IPS DF 19.7 (cell line): ENCODE measurements around the gene TMEM151B.

Experiments
- DNase-seq: peaks from one replicate; pipeline ENCODE4 v3.0.0-alpha.2; 2013; ENCODE audit warnings: low read depth, low spot score

The TMEM151B gene

DNA sequence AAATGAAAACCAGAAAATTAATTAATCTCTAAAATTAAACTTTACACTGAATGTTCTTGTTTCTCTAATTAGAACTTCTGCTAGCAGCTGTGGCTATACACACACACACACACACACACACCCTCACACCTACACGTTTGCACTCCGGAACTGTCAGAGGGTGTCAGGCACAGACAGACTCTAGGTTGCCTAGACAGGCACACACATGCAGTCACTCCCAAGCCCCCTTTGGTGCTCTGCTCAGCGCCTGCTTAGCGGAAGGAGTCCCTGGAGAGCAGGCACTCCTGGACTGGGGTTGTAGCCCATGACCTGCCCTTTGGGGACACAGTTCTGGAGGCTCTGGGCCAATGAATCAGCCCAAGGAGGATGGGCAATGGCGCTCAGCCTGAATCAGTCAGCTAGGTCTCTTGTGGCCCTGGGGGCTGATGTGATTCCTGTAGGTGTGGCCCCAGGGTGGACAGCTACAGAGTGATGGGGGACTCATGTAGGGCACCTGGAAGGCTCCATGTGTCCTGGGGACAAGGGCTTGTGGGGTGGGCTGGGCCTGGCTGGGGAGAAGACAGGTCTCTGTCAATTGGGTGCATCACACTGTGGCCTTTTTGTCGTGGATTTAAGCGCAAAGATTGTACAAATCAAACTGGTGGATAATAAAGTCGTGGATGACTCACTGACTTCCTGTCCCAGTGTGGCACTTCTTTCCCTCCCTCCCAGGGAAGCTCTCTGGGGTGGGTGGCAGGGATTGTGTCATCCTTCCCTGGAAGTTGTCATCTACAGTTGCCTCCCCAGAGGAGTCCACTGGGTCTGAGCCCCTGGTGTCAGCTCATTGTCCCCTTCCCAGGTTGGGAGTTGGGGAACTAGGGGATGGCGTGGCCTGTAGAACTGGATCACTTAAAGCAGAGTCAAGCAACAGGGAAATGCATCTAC lies 8.8 kb downstream of the TMEM151B start:
- no peak for DNase-seq

DNA sequence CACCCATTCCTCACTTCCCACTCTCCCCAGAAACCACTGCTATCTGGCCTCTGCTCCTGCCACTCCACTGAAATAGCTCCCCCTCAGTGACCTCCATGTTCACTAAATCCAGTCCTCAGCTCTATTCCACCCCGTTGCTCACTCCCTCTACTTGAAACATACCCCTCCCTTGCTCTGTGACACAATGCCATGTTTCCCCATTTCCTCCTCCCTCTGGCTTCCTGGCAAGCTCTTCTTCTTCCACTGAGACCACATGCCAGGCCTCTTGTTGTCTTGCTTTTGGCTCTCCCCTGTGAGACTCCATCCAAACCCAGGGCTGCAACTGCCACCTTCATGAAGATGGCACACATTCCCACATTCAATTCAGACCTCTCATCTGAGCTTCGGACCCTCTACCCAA lies 13.9 kb downstream of the TMEM151B start:
- no peak for DNase-seq

DNA sequence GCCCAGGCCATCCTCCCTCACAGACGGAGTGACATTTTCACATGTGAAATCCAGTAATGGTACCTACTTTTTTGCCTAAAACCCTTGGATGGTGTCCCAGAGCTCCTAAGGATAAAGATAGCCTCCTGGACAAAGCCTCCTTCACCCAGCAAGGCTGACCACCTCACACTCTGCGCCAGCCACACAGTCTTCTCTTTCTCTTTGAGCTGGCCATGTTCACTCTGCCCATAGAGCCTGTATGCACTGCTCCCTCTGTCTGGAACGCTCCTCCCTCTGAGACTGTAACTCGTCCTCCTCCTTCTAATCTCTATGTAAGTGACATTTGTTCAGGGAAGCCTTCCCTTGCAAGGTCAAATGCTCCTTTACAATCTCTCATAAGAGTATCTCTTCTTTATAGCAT lies 14.6 kb downstream of the TMEM151B start:
- no peak for DNase-seq

DNA sequence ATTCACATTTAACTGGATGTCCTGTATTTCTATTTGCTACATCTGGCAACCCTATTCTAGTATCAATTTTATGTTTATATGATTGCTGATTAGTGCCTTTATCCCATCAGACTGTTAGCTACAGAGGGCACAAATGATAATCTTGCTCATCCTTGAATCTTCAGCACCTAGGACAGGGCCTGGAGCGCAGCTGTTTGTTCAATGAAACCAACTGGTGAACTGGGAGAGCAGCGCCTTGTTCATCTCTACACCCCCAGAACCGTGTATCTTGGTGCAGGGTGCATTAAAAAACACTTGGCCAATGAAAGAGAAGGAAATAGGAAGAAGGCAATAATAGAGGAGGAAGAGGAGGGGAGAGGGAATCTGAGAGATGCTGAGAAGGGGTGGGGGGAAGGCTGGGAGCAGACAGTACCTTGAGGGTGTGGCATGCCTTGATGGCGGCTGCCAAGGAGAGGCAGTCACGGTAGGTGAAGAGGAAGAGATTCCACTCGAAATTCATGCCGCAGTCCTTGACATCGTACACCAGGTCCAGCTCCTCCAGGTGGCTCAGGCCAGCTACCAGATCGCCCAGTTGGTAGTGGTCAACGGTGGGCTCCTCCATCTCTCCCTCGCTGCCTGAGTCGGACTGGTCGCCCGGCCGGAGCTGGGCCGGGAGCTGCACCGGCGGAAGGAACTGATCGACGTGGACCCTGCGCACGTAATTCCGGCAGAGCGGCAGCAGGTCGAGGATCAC lies 15.5 kb downstream of the TMEM151B start:
- DNase-seq: no peak

DNA sequence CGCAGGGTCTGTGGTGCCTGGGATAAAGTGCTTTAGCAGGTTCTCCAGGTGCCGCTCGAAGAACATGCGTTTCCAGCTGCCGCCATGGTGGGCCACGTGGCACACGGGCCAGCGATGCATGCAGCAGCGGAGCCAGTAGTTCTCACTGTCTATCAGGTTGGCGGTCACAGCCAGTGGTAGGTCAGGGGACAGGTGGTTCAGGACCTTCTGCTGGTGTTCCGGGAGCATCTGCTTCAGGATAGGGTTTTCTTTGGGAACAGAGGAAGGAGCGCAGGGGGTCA lies 16.0 kb downstream of the TMEM151B start:
- DNase-seq: no peak

DNA sequence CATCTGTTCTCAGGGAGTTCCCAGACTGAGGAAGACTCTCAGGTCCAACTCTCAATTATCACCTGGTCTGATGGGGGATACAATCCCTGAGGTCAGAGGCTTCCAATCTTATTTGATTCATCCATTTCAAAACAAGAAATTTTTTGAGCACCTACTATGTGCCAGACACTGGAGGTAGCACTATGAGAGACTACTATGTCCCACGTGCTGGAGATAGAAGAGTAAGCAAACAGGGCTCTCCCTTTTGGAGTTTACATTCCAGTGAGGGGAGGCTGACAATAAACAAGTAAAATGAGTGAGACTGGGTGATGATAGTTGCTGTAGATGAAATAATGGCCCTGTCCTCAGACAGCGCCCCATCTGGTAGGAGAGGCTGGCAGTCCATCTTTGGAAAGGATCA lies 16.5 kb downstream of the TMEM151B start:
- DNase-seq: no peak

DNA sequence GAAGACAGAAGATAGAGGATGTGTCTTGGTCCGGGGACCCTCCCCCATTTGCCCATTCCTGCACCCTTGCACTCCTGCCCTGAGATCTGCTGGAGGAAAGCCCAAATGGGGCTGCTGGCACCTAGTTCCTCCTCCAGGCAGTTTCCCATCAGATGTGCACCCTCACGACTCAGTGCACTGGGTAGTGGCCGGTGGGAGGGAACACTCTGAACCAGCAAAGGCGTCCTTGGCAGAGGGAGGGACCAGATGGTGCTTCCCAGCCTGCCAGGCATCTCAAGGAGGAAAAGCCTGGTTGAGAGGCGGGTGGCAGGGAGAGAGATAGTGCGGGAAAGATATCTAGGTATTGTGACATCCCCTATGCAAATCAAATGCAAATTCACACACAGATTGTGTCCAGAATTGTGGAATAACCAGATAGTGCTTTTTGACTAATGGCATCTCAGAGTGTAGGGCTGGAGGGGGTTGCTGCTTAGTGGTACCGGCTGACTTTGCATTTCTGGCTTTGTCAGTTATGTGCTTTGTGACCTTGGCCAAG lies 19.5 kb downstream of the TMEM151B start:
- no peak for DNase-seq

DNA sequence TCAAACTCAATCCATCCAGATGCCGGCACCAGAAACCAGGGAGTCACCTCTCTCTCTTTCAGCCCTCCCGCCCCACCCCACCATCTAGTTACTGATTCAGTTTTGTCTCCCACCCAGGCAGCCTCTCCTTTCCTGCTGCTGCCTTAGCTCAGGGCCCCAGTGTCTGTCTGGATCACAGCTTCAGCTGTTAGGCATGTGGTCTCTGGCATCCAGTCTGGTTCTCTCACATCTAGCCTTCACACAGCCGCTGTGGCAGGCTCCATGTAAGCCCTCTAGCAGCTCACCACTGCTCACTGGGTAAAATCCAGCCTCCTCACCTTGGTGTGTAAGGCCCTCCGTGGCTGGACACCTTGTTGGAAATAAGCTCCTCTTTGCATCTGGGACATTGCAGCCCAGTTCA lies 21.6 kb downstream of the TMEM151B start:
- no peak for DNase-seq

DNA sequence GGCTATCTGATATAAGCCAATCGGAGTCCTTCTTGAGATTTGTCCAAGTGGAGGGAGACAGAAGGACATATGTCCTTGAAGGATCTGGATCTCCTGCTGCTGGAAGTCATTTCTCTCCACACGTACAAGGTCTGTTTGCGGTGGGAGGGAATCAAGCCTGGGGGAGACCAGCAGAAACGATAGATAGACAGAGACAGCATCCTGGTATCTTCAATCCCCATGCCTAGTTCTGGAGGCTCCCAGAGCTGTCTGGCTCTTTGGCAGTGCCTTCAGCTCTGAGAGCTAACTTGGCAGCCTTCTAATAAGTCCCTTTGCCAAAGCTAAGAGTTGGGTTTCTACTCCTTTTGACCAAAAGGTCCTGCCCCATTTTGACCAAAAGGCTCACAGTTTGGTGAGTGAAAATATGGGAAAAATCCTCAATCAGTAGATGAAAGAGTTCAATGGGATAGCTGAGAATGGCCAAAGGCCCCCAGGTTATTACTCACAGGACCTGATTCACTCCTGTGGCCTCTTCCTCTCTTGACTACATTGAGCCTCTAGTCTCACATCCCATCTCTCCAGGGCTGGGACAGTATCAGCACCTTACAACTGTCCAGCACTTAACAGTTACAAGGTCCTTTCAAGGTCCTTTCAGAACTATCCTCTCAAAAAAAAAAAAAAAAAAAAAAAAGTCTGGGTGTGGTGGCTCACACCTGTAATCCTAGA lies 22.6 kb downstream of the TMEM151B start:
- no peak for DNase-seq

DNA sequence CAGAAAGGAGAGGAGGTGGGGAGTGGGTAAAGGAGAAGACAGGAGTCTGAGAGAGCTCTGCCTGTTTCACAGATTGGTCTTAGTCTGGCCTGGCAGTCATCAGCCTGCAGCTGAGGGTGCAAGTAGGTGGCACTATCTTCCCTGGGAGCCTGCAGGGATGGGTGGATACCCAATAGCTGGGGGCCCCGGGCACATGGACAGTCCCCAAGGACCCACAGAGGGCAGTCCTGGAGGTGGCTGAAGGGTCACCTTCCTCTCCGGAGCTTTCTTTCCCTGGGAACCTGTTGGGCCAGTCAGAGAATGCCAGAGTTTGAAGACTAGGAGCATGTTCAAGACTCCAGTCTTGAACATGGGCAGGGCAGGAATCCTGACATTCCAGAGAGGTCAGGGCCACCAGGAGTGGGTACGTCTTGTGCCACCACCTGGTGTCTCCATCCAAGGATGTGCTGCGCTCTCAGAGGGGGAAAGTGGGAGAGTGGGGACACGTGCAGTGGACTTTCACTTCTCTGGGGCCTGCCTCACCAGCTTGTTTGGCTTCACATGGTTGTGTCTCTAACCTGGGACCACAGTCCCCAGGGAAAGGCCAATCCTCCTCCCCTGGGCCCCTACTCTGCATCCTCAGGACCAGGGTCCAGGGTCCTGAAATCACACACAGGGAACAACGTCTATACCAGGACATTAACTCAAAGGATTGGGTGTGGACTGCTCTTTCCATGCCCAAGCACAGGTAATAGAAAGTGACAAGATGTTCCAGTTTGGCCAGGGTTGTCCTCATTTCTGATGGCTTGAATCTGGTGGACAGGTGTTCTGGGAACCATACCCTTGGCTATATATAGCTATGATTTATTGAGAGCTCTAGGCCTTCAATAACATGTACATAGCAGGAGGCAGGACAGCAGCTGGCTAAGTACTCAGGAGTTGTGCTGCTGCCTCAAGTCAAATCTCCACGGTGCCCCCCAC lies 24.9 kb downstream of the TMEM151B start:
- DNase-seq: no peak

DNA sequence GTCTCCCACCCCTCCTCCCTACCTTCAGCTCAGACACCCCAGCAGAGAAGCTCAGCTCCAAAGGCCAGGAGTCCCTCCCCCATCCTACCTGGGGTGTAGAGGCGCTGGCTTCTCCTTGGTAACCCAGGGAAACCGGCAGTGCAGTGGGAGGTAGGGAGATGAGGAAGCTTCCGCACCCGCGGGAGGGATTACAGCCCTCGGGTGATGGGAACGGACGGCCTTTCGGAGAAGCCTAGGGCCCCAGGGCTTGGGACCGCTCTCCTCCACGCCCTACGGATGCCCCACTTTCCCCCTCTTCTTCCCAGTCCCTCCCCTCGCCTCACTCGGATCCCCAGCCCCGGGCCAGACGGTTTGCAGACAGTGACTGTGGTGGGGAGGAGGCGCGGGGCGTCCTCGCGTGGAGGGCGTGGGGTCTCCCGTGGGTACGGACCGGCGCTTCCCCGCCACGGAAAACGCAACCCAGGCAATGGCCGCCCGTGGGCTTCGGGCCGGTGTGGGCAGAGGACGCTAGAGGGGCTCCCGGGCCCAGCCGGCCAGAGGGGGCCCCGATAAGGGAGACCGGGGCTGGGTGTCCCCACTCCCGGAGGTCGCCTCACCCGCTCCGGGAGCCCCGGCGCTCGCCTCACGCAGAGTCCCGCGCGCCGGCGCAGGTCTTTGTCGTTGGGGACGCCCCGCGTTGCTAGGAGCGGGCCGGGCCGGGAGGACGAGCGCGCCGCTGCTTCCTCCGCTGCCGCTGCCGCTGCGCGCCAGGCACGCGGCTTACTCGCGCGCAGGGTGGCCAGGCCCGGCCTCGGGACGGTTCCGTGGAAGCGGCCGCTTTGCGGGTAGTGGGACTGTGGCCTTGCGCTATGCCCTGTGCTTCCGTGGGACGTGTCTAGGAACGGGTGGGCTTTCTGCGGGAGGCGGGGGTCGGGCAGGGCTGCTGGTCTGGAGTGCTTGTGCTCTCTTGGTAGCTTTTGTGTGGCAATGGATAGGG lies 27.1 kb downstream of the TMEM151B start:
- DNase-seq: no peak

DNA sequence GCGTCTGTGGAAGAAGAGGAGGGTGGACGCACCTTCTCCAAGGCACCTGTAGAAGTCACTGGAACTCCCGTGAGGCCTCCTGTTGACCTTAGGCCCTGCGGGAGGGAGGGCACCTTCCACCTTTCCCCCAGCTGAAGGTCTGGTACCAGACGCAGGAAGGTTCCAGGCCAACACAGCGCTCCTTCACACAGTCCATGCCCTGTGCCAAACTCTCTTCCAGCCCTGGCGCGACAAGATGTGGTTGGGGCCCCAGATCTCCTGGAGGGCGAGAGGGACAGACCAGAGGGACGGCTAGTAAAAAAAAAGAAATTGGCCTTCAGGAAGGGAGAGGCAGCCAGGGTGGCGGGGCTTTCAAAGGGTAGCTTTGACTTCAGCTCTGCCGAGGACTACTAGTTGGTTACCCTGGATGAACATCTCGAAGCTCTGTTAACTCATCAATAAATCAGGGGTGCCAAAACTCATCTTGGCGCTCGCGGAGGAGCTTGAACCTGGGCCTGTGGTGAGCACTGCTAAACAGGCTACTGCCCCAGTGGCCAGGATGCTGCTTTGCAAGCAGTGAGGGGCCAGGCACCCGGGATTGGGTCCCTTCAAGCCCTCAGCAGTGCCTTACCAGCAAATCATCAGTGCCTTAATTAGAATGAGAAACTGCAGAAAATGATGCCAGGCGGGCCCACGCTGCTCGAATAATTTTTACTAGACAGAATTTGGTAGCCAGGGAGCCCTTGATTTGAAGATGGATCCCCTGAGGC lies 28.0 kb downstream of the TMEM151B start:
- DNase-seq: no peak

DNA sequence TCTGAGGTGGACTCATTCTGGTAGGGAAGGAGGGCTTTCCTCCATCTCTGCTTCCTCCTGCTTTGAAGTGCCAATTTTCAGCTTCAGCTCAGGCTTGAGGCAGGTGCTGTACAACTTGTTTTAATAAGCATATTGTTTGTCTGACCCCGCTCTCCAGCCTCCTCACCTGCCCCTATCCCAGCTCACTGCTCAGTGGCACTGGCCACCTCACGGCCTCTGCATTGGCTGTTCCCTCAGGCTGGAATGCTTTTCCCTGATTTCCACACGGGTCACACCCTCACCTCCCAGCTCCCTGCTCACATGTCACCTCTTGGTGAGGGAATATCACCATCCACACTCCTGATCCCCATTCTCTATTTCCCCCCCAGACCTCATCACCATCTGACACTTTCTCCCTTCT lies 28.6 kb downstream of the TMEM151B start:
- no peak for DNase-seq

DNA sequence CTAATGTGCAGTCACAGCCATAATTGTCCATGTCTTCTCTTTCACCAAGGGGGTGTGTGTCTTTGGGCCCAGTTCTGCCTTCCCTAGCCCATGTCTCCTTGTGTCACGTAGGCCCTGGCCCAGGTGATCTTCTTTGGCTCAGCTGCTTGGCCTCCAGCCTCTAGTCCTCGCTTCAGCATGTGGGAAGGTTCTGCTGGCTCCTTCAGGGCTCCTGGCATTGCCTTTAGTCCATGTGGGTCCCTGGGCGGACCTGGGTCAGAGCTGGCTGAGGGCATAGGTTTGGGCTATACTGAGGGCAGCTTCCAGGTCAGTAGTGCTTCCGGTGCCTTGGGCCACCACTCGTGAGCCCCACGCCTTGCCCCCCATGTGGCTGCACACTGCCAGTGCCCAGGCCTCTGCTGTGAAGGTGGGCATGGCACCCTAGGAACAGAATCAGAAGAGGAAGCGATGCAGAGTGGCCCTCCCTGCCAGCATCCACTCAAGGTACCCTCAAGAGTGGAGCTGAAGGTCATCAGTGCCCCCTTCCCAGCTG lies 30.1 kb downstream of the TMEM151B start:
- no peak for DNase-seq

DNA sequence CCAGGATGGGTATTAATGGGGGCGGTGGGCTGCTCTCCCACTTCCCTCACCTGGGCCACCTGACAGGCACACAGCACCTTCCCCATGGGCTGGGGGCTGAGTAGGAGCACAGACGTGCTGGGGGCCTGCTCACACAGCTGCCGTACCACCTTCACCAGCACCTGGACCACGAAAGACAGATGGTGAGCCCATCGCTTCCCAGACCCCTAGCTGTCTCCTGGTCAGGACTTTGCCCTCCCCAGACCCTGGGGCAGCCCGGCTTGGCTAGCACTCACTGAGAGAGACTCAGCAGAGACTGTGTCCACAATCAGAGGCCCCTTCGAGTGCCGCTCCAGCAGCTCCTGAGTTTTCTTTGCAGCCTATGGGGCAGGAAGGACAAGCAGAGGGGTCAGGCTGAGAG lies 30.9 kb downstream of the TMEM151B start:
- DNase-seq: no peak

DNA sequence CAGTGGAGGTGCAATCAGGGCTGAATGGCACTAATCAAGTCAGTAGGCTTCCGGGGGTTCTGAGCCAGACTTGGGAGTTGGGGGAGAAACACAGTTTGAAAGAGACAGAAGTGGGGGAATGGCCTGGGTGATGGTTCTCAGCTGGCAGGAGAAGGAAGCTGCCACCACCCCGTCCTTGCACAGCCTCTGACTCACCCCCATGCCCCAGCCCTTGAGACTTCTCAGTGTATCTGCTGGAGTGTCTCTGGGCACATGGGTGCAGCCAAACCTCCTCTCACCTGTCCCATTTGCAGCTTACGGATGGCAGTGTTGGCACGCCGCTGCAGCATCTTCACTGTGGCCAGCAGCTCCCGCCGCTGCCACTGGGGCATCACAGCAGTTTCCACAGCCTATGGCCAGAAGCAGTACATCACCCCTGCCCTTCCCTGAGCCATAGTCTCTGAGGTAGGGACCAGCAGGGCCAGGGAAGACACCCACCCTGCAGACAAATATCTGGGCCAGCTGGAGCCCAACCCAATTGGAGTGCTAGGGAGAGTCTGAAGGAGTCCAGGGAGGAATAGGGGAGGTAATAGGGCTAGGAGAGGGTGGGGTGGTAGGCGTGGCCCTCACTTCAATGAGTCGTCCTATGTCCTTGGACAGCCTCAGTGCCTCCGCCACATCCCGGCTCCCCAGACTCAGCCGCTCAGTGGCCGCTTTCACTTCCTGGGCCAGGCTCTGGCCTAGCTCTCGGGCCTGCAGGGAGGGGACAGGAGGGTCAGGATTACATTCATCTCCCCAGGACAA lies 31.7 kb downstream of the TMEM151B start:
- DNase-seq: no peak

DNA sequence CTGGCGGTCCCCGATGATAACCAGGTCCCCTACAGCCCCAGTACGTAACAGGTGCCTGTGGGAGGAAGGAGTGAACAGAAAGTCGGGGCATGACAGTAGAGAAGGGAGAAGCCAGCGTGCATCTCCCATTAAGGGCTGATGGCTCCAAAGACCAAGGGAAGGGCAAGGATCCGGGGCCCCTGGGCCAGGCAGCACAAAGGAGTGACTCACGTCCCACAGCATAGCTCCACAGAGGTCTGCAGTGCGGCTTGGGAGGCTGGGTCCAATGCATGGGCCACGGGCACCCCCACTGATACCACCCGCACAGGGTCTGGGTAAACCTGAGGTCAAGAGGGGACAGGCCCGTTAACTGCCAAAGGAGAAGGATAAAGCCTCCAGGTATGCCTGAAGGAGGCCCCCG lies 32.6 kb downstream of the TMEM151B start:
- DNase-seq: no peak

DNA sequence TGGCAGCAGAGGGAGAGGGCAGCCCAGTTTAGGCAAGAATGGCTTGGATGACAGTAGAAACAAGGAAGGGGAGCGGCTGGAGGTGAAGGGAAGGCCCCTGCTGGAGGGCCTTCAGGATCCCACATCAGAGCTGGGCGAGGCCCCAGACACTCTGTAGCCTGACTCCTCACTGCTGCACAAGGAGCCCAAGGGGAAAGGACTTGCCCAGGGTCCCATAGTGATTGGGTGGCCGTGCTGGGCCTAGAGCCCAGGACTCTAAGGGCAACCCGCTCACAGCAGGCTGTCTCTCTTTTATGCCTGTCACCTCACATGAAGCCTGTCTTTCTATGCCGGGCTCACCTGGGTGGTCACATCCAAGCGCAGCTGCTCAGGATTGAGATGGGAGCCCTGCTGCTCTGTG lies 33.6 kb downstream of the TMEM151B start:
- DNase-seq: no peak
